PC-9 (cell line): Measurements from ENCODE around the gene ATE1.
"Not testable (repeated sequence)": the region's sequence is repeated elsewhere in the genome, so short reads cannot be mapped to it uniquely, and the experiment has no call there.

ENCODE experiments used
- CTCF ChIP-seq: fragments of 200-600 bp; sonication (generic); conservative IDR thresholded peaks from 2 replicates; pipeline ENCODE4 v1.6.1; 2017; ENCODE audit warnings: mixed run types, antibody characterized with exemption, mild to moderate bottlenecking, moderate library complexity
- EZH2 ChIP-seq: fragments of 200-600 bp; sonication (generic); IDR thresholded peaks from 2 replicates; pipeline ENCODE4 v1.8.0; 2017; ENCODE audit warnings: antibody characterized with exemption, low read depth

DNA sequence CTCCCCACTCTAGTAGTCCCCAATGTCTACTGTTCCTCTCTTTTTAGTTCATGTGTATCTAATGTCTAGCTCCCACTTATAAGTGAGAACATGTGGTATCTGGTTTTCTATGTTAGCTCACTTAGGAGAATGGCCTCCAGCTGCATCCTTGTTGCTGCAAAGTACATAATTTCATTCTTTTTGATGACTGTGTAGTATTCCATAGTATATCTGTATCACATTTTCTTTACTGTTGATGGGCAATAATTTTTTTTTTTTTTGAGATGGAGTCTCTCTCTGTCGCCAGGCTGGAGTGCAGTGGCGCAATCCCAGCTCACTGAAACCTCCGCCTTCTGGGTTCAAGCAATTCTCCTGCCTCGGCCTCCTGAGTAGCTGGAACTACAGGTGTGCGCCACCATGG, 101.1 kb downstream of the ATE1 start:
- not testable (repeated sequence) for TF ChIP-seq EZH2, CTCF
